NCI-H1092 treated with DMSO at 0.1 percent for 48 hours (cell line): ENCODE data around the gene USP11.
A peak's percentile ranks its signal among the peaks of the same experiment; 100 is the strongest.

ENCODE experiments used
- DNase-seq: peaks from one replicate; lab custom pipeline; 2025; lab: John Stamatoyannopoulos, UW

Gene USP11

DNA sequence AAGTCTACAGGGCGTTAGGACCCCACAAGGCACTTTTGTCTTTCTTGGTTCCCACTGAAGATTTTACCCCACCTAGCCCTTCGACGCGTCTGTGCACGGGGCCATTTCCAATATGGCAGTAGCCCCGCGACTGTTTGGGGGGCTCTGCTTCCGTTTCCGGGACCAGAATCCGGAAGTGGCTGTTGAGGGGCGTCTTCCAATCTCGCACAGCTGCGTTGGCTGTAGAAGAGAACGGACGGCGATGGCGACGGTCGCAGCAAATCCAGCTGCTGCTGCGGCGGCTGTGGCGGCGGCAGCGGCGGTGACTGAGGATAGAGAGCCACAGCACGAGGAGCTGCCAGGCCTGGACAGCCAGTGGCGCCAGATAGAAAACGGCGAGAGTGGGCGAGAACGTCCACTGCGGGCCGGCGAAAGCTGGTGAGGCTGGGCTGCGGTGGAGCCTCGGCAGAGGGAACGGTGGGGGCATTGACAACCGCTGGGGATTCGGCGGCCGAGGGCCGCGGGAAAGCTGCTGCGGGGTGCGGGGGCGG is at the start of gene USP11:
TSS of gene USP11 (plus strand) at position 207 of the 530 bp plus-strand sequence. CDS start at position 242, 35 bp downstream.
- peak; percentile 75 for DNase-seq

DNA sequence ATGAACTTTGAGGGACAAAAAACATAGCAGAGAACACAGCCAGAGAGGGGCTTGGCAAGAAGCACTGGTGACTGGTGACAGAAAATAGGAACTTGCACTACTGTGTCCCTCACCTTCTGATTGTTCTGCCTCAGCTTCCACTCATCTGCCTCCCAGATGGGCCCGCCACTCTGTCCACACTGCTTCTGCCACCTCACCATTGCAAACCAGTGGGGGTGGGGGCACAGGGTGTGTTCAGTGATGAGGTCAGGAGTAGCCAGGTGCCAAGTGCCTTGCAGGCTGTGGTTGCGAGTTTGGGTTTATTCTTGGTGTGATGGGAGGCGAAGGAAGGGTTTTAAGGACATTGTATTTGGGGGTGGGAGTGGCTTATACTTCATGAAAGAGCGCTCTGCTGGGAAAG is 48.3 kb upstream of the USP11 start:
- no peak for DNase-seq

DNA sequence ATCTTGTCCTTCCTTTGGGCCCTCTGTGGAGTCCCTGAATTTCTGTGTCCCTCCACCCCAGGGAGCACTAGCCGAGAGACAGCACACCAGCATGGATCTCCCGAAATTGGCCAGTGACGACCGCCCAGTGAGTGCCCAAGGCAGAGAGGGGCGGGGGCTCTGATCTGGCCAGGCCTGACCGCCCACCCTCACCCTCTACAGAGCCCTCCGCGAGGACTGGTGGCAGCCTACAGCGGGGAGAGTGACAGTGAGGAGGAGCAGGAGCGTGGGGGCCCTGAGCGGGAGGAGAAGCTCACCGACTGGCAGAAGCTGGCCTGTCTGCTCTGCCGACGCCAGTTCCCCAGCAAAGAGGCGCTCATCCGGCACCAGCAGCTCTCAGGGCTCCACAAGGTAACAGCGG is 47.6 kb upstream of the USP11 start:
- DNase-seq, result no peak

DNA sequence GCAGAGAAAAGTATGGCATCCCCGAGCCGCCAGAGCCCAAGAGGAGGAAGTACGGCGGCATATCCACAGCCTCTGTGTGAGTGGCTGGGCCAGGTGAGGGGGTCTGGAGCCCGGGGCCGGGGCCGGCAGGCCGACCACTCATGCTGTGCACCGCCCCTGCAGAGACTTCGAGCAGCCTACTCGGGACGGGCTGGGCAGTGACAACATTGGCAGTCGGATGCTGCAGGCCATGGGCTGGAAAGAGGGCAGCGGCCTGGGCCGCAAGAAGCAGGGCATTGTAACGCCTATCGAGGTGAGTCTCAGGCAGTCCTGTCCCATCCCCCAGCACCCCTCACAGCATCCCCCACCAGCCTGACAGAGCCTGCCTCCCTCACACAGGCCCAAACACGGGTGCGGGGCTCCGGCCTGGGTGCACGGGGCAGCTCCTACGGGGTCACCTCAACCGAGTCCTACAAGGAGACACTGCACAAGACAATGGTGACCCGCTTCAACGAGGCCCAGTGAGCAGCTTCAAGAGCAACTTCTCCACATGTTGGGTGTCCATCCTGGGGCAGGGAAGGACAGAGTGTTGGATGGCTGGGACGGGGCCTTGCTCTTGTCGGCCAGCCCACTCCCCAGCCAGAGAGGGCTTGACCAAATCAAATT is 46.6 kb upstream of the USP11 start:
- DNase-seq, result no peak

DNA sequence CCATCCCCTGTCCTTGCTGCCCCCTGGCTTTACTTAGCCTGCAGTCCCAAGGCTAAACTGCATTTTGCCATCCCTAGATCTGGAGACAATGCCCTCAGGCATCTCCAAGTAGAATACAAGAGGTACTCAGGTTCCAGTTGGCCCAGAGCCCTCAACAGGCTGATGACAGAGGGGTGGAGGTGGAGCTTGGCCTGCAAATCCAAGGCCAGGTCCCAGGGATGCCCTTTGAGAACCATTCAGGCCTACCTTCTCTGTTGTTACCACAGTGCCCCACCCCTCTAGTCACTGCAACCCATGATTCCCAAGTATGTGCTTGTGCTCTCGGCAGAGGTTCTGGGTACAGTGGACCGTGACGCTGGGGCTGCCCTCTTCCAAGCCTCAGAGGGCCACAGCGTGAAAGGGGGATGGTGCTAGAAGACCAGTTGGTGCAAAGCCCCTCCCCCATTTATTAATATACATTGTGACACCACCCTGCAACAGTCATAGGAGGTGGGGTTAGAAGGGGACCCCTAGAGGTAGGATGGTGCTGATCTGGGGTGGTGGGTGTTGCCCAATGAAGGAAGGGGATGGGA is 45.6 kb upstream of the USP11 start:
- DNase-seq, result no peak

DNA sequence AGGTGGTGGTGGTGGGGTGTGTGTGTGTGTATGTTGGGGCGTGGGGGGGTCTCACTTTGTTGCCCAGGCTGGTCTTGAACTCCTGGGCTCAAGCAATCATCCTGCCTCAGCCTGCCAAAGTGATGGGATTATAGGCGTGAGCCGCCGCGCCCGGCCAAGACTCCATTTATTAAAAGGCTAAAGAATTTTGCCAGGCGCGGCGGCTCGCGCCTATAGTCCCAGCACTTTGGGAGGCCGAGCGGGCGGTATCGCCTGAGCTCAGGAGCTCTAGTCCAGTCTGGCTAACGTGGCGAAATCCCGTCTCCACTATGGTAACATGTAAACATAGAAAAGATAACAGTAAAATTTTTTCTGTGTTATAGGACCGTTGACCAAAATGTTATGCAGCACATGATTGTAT is 42.9 kb upstream of the USP11 start:
- DNase-seq, result no peak

DNA sequence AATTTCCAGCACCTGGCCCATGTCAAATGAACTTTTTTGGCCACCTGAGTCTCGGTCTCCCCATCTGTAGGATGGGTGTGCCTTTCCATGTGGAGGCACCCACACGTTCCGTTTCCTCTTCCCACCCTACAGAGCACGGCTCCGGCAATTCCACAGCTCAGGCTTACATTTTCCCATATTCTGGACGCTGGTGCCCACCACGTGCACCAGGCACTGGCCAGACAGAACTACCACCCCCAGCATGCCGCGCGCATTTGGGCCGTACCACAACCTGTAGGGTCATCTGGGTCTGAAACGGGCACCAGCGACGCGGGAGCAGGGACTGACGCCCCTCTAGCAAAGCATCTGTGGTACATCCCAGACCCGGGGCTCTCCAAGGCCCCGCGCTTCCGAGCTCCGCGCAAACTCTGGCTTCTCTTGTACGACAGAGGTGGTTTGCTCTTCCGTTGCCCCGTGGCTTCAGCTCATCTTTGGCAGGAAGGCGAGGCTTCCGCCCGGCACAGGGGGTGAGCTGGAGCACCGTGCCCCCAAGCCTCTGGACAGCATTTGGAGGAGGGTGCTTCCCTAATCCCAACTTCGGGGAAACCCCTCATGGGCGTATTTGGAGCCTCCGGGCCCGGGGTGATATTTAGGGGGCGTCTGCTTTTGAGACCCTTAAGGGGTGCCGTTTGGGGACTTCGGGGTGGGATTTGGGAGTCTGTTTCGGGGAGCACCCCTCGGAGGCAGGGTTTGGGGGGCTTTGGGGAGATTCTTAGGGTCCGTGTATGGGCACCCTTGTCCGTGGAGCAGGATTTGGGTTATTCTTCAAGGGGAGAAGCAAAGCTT is 42.2 kb upstream of the USP11 start:
- DNase-seq, result peak; percentile 95

DNA sequence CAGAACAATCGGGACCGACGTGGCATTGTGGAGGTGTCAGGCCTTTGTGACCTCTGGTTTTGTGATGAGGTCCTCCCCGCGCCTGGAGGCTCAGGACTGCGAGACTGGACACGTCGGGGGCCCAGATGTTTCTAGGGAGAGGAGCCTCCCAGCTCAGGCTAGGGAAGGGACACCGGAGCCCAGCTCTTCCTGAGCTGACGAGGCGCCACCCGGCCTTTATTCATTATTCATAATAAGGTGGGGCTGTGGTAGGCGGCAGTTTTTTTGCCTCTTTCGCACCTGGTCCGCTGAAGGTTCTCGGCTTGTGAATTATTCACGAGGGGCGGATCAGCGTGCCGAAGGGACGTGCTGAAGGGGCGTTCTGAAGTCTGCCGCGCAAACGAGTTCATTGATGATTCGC is 41.5 kb upstream of the USP11 start:
- DNase-seq, result peak; percentile 39

DNA sequence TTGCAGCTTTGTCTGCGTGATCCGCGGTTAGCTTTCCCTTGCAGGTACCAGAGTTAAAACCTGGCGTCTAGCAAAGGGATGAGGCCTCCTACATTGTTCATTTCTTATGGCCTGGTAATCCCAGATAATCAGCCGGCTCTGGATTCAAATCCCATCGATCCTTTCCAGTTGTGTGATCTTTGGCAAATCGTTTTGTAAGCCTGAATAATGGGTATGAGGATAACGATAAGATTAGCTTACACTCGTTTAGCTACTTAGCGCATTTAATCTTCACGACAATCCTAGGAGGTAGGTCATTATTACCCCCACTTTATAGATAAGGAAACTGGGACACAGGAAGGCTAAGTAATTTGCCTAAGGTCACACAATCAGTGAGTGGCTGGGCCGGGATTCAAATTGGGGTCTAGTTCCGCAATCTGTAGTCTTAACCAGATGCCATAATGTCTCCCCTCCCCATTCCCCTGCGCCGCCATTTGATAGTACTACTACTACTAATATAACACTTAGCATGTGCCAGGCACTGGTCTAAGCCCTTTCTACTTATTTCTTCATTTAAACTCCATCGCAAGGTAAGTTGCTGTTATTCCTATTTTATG is 40.9 kb upstream of the USP11 start:
- DNase-seq, result no peak

DNA sequence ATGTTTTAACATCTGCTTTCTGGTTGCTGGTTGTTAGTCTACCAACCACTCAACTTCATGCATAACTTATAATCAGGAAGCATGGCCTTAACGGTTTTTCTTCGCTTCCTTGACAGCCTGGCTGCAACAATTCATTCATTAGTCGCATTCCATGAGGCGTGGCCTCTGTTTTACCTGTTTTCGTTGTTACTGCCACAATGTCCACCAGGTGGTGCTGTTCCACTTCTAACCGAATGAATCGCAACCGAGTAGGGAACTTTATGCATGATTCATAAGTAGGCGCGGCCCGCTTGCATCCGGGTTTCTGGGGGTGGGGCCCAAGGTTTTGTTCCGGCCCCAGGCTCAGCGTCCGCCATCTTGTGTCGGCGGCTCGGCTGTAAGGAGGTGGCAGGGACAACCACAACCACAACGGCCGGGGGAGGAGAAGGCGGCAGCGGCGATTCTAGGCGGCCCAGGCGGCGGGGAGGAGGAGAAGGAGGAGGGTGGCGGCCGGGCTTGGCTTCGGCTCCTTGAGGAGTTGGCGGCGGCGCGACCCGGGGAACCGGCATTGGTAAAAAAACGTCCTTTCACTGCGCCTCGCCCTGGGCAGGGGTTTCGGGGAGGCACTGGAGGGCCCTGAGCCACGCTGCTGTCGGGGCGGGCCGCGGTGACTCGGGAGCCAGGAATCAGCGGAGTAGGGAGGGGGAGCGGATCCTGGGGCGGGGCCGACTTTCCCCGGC is 39.2 kb upstream of the USP11 start, which contains the start of gene UBA1:
TSS of gene UBA1 (plus strand) at position 355 of the 719 bp plus-strand sequence. CDS start 4,974 bp downstream, outside the sequence.
- DNase-seq, result peak; percentile 95

DNA sequence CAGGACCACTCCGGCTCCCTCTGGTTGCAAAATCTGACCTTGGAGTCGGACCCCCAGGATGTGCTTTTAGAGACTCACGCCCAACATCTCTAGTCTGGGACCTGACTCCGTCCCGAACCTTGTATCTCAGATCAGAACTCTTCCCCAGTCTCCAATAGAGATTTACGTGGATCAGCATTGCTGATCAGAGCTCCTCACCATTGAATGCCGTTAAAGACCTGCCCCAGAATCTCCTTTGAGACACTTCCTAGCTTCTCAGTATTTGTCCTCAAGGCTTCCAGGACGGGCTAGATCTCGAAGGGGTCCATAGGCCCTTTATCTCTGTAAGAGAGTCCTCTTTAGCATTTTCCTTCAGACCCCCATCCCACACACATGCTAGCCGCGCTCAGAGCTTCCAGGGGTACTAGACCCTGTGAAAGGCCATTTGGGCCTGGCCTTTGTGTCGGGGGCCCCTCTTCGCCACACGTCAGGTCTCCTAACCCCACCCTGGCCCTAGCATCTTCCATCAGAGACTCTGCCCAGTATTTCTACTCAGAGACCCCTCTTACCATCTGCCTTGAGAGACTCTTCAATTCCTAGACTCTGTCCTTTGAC is 38.5 kb upstream of the USP11 start:
- peak; percentile 27 for DNase-seq

DNA sequence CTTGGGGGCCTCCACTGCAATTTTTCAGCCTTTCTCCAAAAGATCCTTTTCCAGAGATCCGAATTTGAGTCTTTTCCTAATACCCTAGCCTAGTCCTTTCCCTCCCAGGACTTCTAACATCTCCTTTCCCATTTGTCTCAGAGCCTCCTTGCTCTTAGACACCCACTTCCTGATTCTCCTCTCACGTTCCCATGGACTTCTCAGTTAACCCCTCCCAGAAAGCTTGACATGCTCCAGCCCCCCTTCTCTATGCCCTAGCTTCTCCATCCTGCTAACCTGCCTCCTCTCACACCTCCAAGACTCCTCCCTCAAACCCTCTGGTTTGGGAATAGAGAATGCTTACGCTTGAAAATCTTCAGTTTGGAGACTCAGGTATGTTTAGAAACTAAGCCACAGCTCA is 36.7 kb upstream of the USP11 start:
- DNase-seq, result no peak

DNA sequence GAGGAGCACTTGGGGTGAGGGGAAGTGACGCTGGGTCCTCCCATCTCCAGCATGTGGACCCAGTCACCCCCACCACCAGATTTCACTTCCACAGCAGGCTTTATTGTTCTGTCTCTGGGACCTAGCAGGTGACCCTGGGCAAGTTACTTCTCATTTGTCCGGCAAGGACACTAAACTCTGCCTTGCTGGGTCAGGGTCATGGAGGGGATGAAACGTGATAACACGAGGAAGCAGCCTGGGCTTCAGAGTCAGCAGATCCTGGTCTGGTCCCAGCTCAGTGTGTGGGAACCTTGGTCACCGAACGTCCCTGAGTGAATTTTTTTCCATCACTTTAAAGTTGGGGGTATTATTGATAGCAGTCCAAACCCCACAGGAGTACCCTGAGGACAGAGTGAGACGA is 35.3 kb upstream of the USP11 start:
- DNase-seq, result no peak

DNA sequence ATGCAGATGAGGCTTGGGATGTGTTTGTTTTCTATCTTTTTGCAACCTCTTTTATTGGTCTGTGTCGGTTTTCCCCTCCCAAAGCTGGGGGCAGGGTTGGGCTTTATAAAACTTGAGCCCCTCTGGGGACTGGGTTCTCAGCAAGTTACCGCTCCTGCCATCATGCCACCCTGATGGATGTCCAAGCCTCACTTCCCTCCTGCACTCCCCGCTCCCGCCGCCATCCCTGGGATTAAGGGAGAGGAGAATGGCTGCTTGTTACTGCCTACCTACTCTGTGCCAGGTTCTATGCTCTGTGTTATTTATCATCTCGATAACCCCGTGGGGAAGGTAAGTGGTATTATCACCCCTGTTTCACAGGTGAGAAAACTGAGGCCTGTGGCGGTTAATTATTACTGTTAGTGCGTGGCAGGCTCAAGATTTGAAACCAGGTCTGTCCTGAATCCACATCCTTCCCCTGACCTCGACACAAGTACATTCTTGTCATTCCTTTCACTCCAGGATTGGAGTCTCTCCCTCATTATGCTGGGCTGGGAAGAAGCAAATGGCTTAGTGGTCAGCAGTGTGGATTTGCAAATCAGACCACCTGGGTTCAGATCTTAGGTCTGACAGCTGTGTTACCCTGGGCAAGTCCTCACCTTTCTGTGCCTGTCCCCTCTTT is 34.7 kb upstream of the USP11 start:
- DNase-seq, result no peak

DNA sequence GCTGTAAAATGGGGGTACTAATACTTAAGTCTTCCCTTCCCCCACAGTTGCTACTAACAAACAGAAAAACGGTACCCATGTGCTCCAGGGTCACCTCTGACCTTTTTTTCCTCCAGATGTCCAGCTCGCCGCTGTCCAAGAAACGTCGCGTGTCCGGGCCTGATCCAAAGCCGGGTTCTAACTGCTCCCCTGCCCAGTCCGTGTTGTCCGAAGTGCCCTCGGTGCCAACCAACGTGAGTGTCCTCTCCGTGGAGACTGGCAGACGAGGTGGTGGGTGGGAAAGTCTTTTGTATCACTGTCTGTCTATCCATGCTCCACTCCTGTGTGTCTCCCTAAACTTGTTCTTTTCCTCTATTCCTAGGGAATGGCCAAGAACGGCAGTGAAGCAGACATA is 34.1 kb upstream of the USP11 start:
- no peak for DNase-seq

DNA sequence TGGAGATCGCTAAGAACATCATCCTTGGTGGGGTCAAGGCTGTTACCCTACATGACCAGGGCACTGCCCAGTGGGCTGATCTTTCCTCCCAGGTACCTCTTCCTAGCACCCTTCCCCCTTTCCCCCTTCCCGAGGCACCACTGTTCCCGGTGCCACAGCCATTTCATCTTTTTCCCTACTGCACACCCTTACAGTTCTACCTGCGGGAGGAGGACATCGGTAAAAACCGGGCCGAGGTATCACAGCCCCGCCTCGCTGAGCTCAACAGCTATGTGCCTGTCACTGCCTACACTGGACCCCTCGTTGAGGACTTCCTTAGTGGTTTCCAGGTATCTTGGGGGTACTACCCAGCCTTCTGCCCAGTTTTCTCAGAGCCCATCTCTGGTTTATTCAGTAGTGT is 33.5 kb upstream of the USP11 start:
- DNase-seq, result no peak

DNA sequence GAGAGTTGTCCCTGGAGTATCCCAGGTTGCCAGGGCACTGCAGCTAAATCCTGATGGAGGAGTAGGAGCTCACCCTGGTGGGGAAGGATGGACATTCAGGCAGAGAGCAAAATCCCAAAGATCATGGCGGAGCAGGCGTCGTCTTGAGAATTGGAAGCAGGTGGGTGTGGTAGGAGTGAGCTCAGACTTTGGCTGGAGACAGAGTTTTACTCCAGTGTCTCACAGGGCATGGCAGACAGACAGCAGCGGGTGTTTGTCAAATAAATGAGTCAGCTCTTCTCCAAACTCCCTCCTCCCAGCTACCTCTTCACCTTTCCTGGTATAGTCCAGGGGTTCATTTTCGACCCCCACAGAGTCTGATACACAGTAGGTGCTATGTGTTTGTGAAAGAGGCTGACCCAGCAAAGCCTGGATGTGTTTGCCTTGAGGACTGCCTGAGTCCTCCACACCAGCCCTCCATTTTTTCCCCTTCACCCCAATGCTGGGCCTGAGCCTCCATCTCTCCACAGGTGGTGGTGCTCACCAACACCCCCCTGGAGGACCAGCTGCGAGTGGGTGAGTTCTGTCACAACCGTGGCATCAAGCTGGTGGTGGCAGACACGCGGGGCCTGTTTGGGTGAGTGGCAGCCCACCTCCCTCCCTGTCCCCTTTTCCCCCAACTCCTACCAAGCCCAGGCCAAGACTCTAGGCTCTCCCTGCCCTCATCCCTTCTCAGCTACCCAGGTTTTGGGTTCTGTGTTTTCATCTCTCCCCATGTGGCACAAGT is 32.2 kb upstream of the USP11 start:
- DNase-seq, result no peak

DNA sequence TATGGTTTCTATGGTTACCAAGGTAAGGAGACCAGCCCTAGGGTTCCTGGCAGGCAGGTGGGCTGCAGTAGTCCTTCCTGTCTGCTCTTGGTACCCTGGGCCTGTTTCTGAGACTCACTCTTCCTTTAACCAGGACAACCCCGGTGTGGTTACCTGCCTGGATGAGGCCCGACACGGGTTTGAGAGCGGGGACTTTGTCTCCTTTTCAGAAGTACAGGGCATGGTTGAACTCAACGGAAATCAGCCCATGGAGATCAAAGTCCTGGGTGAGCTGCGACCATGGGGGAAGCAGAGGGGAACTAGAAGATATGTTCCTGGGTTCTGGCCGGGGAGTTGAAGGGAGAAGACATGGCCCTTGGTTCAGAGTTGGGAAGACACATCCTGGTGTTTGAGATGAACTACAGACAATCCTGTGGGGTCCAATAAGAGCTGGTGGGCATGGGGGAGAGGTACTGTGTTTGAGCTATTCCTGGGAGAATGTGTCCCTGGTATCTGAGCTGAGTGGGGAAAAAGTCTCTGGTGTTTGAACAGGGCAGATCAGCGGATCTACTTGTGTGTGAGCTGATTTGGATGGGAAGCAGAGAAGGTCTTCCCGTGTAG is 31.4 kb upstream of the USP11 start:
- DNase-seq, result no peak

DNA sequence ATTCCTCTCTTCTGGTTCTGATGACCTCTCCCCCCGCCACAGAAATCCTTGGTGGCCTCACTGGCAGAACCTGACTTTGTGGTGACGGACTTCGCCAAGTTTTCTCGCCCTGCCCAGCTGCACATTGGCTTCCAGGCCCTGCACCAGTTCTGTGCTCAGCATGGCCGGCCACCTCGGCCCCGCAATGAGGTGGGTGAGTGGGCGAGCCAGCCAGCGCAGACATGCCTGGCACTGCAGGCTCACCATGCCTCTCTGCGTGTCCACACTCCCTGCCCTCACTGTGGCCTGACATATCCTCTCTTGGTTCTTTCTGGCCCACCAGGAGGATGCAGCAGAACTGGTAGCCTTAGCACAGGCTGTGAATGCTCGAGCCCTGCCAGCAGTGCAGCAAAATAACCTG is 30.5 kb upstream of the USP11 start:
- DNase-seq, result no peak

DNA sequence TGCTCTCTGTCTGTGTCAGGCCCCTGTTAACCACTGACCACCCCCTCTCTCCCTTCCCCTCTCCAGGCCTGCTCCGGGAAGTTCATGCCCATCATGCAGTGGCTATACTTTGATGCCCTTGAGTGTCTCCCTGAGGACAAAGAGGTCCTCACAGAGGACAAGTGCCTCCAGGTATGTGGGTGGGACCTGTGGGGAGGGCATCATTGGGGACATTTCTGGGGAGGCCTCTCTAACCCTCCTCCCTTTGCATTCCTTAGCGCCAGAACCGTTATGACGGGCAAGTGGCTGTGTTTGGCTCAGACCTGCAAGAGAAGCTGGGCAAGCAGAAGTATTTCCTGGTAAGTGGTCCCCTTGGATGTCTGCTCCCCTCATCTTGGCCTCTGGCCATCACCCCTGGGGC is 29.9 kb upstream of the USP11 start:
- no peak for DNase-seq
